Smooth muscle cell (in vitro differentiated cells): ENCODE results near the gene ZNF274. TPM values are rescaled to one million over a fixed set of nuclear protein-coding genes. Genes with fewer than 3 reads are reported as not detected.

Source experiments
- DNase-seq: peaks from one replicate; lab custom pipeline; 2025; ENCODE audit not compliant: unreplicated experiment; lab: John Stamatoyannopoulos, UW
- H2AFZ ChIP-seq: fragments of 200-600 bp; sonication (generic); 2 replicates; pipeline ENCODE4 v1.6.0; 2016; ENCODE audit warnings: antibody characterized with exemption, low read depth, mild to moderate bottlenecking
- H3F3A ChIP-seq: fragments of 200-600 bp; sonication (generic); 2 replicates; pipeline ENCODE4 v1.6.0; 2017; ENCODE audit warnings: antibody characterized with exemption, low read depth
- H3K27ac ChIP-seq: fragments of 200-600 bp; sonication (generic); 2 replicates; pipeline ENCODE4 v1.5.1; 2016; ENCODE audit warnings: low read depth, mild to moderate bottlenecking
- H3K27me3 ChIP-seq: fragments of 200-600 bp; sonication (generic); 2 replicates; pipeline ENCODE4 v1.6.1; 2016; ENCODE audit warnings: low read depth, mild to moderate bottlenecking
- H3K36me3 ChIP-seq: fragments of 200-600 bp; sonication (generic); 2 replicates; pipeline ENCODE4 v1.5.1; 2016; ENCODE audit warnings: low read depth
- H3K4me1 ChIP-seq: fragments of 200-600 bp; sonication (generic); 2 replicates; pipeline ENCODE4 v1.5.1; 2016; ENCODE audit warnings: low read depth
- H3K4me2 ChIP-seq: fragments of 200-600 bp; sonication (generic); 2 replicates; pipeline ENCODE4 v1.6.0; 2016; ENCODE audit warnings: mild to moderate bottlenecking
- H3K4me3 ChIP-seq: fragments of 200-600 bp; sonication (generic); 2 replicates; pipeline ENCODE4 v1.5.1; 2016; ENCODE audit warnings: mild to moderate bottlenecking
- H3K79me2 ChIP-seq: fragments of 200-600 bp; sonication (generic); 2 replicates; pipeline ENCODE4 v1.6.0; 2016; ENCODE audit warnings: low read depth, mild to moderate bottlenecking
- H3K9ac ChIP-seq: fragments of 200-600 bp; sonication (generic); 2 replicates; pipeline ENCODE4 v1.6.0; 2016; ENCODE audit warnings: low read depth
- H3K9me3 ChIP-seq: fragments of 200-600 bp; sonication (generic); replicated peaks from 2 replicates; pipeline ENCODE4 v1.5.1; 2016; ENCODE audit warnings: low read depth
- H4K20me1 ChIP-seq: fragments of 200-600 bp; sonication (generic); 2 replicates; pipeline ENCODE4 v1.6.0; 2016; ENCODE audit warnings: low read depth
- WGBS: methylation state at CpG from one replicate; pipeline ENCODE4 v1.1.7; 2016; ENCODE audit warnings: low lambda C conversion rate; 5-methylcytosine and 5-hydroxymethylcytosine counted together
- polyA plus RNA-seq: library from polyadenylated mRNA; unstranded; fragments of >200 nt; fragmentation: Nextera tagmentation; extraction: Ambion mirVana; gene quantifications from 2 replicates; pipeline ENCODE4 v1.2.1, GENCODE V29; 2016
- total RNA-seq: library from RNA; depleted of rRNA; stranded (reverse); fragments of >200 nt; gene quantifications from 2 replicates; pipeline ENCODE4 v1.2.3, GENCODE V29; 2014
- TF ChIP-seq, protein P1 (sequence below): fragments of 200-600 bp; sonication (generic); IDR thresholded peaks from 2 replicates; pipeline ENCODE4 v1.5.1; 2017; ENCODE audit warnings: borderline replicate concordance, mild to moderate bottlenecking, antibody characterized with exemption; ENCODE audit not compliant: insufficient read depth, poor library complexity, severe bottlenecking

ZNF274 gene
- total and polyA plus RNA-seq, 2 experiments from 2014 or later: 23.8 to 27.2 TPM

DNA sequence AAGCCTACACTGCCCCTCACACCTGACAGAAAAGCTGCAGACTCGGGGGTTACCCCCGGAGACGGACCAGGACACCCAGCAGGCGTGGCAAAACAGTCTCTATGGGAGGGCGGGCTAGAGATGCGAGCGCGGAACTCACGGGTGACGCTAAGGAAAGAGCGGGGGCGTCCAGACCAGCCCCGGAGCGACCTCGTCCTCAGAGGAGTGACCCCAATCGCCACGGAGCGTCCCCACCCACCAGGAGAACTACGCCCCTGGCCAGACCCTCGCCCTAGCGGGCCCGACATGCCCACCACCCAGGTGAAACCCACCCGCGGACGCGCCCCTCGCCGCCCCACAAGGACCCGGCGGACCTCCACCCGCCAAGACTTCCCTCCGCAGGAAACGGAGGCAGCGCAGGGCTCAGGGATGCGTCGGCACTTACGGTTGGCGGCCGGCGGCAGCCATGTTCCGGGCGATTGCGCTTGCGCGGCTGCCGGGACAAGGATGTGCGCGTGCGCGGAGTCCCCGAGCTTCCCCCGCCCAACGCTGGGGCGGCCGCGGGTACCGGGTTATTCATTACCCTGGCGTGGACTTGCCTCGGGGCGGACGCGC lies 32.4 kb upstream of the ZNF274 start, which contains the start of gene ZNF329:
Gene ZNF329, minus strand, starts transcription at position 462 of the 594 bp plus-strand sequence. CDS start 21,286 bp downstream, outside the sequence.
- Histone ChIP-seq H2AFZ (peak within 1 kb of the TSS; percentile 85), H3K4me2 (peak within 1 kb of the TSS; percentile 90), H3F3A (no peaks in the 10 kb centered on the region), H3K36me3 (no peaks in the 10 kb centered on the region), H3K27me3 (no peaks in the 10 kb centered on the region), H3K9ac (peak within 1 kb of the TSS; percentile 79), H3K9me3 (peaks cover 17% of the 10 kb centered on the region), H3K4me3 (peak within 1 kb of the TSS; percentile 75), H3K79me2 (peaks cover 54% of the 10 kb centered on the region), H3K27ac (peak within 1 kb of the TSS; percentile 71), H3K4me1 (no peaks in the 10 kb centered on the region), H4K20me1 (no peaks in the 10 kb centered on the region)
- 1% methylated on average over 48 of the region's 62 CpGs for WGBS
- TF ChIP-seq, protein P1, sequence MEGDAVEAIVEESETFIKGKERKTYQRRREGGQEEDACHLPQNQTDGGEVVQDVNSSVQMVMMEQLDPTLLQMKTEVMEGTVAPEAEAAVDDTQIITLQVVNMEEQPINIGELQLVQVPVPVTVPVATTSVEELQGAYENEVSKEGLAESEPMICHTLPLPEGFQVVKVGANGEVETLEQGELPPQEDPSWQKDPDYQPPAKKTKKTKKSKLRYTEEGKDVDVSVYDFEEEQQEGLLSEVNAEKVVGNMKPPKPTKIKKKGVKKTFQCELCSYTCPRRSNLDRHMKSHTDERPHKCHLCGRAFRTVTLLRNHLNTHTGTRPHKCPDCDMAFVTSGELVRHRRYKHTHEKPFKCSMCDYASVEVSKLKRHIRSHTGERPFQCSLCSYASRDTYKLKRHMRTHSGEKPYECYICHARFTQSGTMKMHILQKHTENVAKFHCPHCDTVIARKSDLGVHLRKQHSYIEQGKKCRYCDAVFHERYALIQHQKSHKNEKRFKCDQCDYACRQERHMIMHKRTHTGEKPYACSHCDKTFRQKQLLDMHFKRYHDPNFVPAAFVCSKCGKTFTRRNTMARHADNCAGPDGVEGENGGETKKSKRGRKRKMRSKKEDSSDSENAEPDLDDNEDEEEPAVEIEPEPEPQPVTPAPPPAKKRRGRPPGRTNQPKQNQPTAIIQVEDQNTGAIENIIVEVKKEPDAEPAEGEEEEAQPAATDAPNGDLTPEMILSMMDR: no peak
- DNase-seq: peak; percentile 76

DNA sequence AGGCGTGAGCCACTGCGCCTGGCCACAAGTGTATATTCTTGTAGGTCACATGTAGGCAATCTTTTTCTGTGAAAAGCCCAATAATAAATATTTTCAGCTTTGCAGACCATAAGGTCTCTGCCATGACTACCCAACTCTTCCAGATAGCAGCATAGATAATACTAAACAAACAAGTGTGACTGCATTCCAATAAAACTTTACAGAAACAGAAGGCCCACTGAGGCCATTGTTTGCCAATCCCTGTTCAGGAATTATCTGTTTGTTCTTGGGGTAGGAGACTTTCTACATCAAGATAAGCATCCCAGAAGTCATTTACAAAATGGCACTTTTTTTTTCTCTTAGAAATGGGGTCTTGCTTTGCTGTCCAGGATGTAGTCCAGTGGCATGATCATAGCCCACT lies 29.5 kb upstream of the ZNF274 start:
- Histone ChIP-seq H3K4me2 (peak overlapping the region; percentile 91), H2AFZ (no peak overlapping the region), H3K79me2 (peaks cover 43% of the 10 kb centered on the region), H4K20me1 (no peaks in the 10 kb centered on the region), H3K4me3 (peak overlapping the region; percentile 87), H3K4me1 (no peaks in the 10 kb centered on the region), H3F3A (no peaks in the 10 kb centered on the region), H3K27me3 (no peaks in the 10 kb centered on the region), H3K27ac (no peak overlapping the region), H3K36me3 (no peaks in the 10 kb centered on the region), H3K9me3 (peaks cover 8% of the 10 kb centered on the region), H3K9ac (no peak overlapping the region)
- WGBS: 82% methylated on average over 2 of the region's 2 CpGs
- TF ChIP-seq, protein P1: no peak
- DNase-seq: no peak

DNA sequence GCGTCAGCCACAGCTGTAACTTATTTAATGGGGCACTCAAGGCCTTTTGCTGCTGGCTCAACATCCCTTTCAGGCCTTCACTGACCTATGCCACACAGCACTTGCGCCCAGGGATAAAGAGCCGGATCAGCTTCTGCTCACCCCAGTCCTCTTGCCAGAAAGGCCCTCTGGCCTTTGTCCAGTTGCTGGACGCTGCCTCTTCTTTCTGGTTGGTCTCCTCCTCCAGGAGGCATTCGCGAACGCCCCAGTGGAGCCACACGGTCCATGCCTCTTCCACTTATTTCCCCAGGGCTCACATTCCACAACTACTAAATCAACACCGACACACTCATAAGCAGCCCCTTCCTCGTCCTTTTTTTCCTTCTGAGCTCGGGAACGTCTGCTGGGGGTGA lies 28.6 kb upstream of the ZNF274 start:
- Histone ChIP-seq H3K27me3 (no peaks in the 10 kb centered on the region), H3K4me1 (no peaks in the 10 kb centered on the region), H4K20me1 (no peaks in the 10 kb centered on the region), H3F3A (no peaks in the 10 kb centered on the region), H2AFZ (peak overlapping the region; percentile 86), H3K4me3 (peak overlapping the region; percentile 87), H3K9ac (peak overlapping the region; percentile 83), H3K79me2 (peaks cover 34% of the 10 kb centered on the region), H3K27ac (peak overlapping the region; percentile 85), H3K4me2 (peak overlapping the region; percentile 91), H3K36me3 (no peaks in the 10 kb centered on the region), H3K9me3 (peaks cover 1% of the 10 kb centered on the region)
- no peak for DNase-seq
- 21% methylated on average over 11 of the region's 12 CpGs for WGBS
- TF ChIP-seq, protein P1: no peak
